HEK293 (cell line): Measurements from ENCODE around the gene EDARADD.

Experiments used
- AEBP2 ChIP-seq: fragments of 450-650 bp; formaldehyde crosslinking; IDR thresholded peaks from 2 replicates; pipeline ENCODE4 v1.5.1; 2016; ENCODE audit warnings: missing biosample characterization, missing genetic modification characterization, borderline replicate concordance
- ATF2 ChIP-seq: fragments of 450-650 bp; formaldehyde crosslinking; IDR thresholded peaks from 2 replicates; pipeline ENCODE4 v1.5.1; 2016; ENCODE audit warnings: missing biosample characterization, missing genetic modification characterization, low read depth
- BCL11B ChIP-seq: fragments of 450-650 bp; formaldehyde crosslinking; IDR thresholded peaks from 2 replicates; pipeline ENCODE4 v1.5.1; 2016; ENCODE audit warnings: low read depth, missing biosample characterization, missing genetic modification characterization
- EGR2 ChIP-seq: fragments of 450-650 bp; formaldehyde crosslinking; IDR thresholded peaks from 2 replicates; pipeline ENCODE4 v1.5.1; 2016; ENCODE audit warnings: low read depth, missing biosample characterization, missing genetic modification characterization
- FEZF1 ChIP-seq: fragments of 450-650 bp; formaldehyde crosslinking; IDR thresholded peaks from 2 replicates; pipeline ENCODE4 v1.5.1; 2016; ENCODE audit warnings: missing biosample characterization, missing genetic modification characterization
- OSR2 ChIP-seq: fragments of 450-650 bp; formaldehyde crosslinking; IDR thresholded peaks from 2 replicates; pipeline ENCODE4 v1.5.1; 2016; ENCODE audit warnings: missing biosample characterization, missing genetic modification characterization
- OVOL3 ChIP-seq: fragments of 450-650 bp; formaldehyde crosslinking; IDR thresholded peaks from 2 replicates; pipeline ENCODE4 v1.5.1; 2016; ENCODE audit warnings: missing biosample characterization, missing genetic modification characterization
- SP7 ChIP-seq: fragments of 450-650 bp; formaldehyde crosslinking; IDR thresholded peaks from 2 replicates; pipeline ENCODE4 v1.5.1; 2016; ENCODE audit warnings: missing biosample characterization, missing genetic modification characterization
- WT1 ChIP-seq: fragments of 450-650 bp; formaldehyde crosslinking; IDR thresholded peaks from 2 replicates; pipeline ENCODE4 v1.5.1; 2016; ENCODE audit warnings: missing biosample characterization, missing genetic modification characterization
- YY2 ChIP-seq: fragments of 450-650 bp; formaldehyde crosslinking; IDR thresholded peaks from 2 replicates; pipeline ENCODE4 v1.5.1; 2016; ENCODE audit warnings: missing biosample characterization, missing genetic modification characterization
- ZBTB11 ChIP-seq: fragments of 450-650 bp; formaldehyde crosslinking; conservative IDR thresholded peaks from 2 replicates; pipeline ENCODE4 v1.5.1; 2016; ENCODE audit warnings: low read depth, missing biosample characterization, missing genetic modification characterization
- ZBTB49 ChIP-seq: fragments of 450-650 bp; formaldehyde crosslinking; IDR thresholded peaks from 2 replicates; pipeline ENCODE4 v1.5.1; 2016; ENCODE audit warnings: missing biosample characterization, missing genetic modification characterization, low read depth
- ZNF112 ChIP-seq: fragments of 450-650 bp; formaldehyde crosslinking; IDR thresholded peaks from 2 replicates; pipeline ENCODE4 v1.5.0; 2017; ENCODE audit warnings: missing biosample characterization, missing genetic modification characterization
- ZNF24 ChIP-seq: fragments of 450-650 bp; formaldehyde crosslinking; IDR thresholded peaks from 2 replicates; pipeline ENCODE4 v1.5.1; 2016; ENCODE audit warnings: missing biosample characterization, missing genetic modification characterization
- ZNF266 ChIP-seq: fragments of 450-650 bp; formaldehyde crosslinking; IDR thresholded peaks from 2 replicates; pipeline ENCODE4 v1.5.1; 2016; ENCODE audit warnings: missing biosample characterization, missing genetic modification characterization, low read depth
- ZNF280C ChIP-seq: fragments of 450-650 bp; formaldehyde crosslinking; IDR thresholded peaks from 2 replicates; pipeline ENCODE4 v1.5.1; 2016; ENCODE audit warnings: missing biosample characterization, missing genetic modification characterization
- ZNF292 ChIP-seq: fragments of 450-650 bp; formaldehyde crosslinking; IDR thresholded peaks from 2 replicates; pipeline ENCODE4 v1.5.1; 2016; ENCODE audit warnings: low read depth, missing biosample characterization, missing genetic modification characterization, borderline replicate concordance
- ZNF398 ChIP-seq: fragments of 450-650 bp; formaldehyde crosslinking; IDR thresholded peaks from 2 replicates; pipeline ENCODE4 v1.5.1; 2017; ENCODE audit warnings: missing biosample characterization, missing genetic modification characterization
- ZNF501 ChIP-seq: fragments of 450-650 bp; formaldehyde crosslinking; IDR thresholded peaks from 2 replicates; pipeline ENCODE4 v1.5.1; 2016; ENCODE audit warnings: missing biosample characterization, missing genetic modification characterization
- ZNF510 ChIP-seq: fragments of 450-650 bp; formaldehyde crosslinking; IDR thresholded peaks from 2 replicates; pipeline ENCODE4 v1.5.1; 2018; ENCODE audit warnings: mild to moderate bottlenecking, missing genetic modification characterization, missing biosample characterization; ENCODE audit not compliant: insufficient replicate concordance
- ZNF629 ChIP-seq: fragments of 450-650 bp; formaldehyde crosslinking; IDR thresholded peaks from 2 replicates; pipeline ENCODE4 v1.5.1; 2017; ENCODE audit warnings: missing biosample characterization, missing genetic modification characterization
- ZNF747 ChIP-seq: fragments of 450-650 bp; formaldehyde crosslinking; IDR thresholded peaks from 2 replicates; pipeline ENCODE4 v1.5.1; 2016; ENCODE audit warnings: missing biosample characterization, missing genetic modification characterization
- ZNF776 ChIP-seq: fragments of 450-650 bp; formaldehyde crosslinking; IDR thresholded peaks from 2 replicates; pipeline ENCODE4 v1.5.0; 2017; ENCODE audit warnings: missing biosample characterization, missing genetic modification characterization, borderline replicate concordance
- ZNF777 ChIP-seq: fragments of 450-650 bp; formaldehyde crosslinking; IDR thresholded peaks from 2 replicates; pipeline ENCODE4 v1.5.1; 2017; ENCODE audit warnings: missing biosample characterization, missing genetic modification characterization, borderline replicate concordance
- ZNF843 ChIP-seq: fragments of 450-650 bp; formaldehyde crosslinking; IDR thresholded peaks from 2 replicates; pipeline ENCODE4 v1.5.1; 2016; ENCODE audit warnings: missing biosample characterization, missing genetic modification characterization
- ZSCAN5A ChIP-seq: fragments of 450-650 bp; formaldehyde crosslinking; IDR thresholded peaks from 2 replicates; pipeline ENCODE4 v1.5.1; 2016; ENCODE audit warnings: missing biosample characterization, missing genetic modification characterization

The EDARADD gene

GRCh38 chr1:236391008-236391407 is 3.1 kb upstream of the EDARADD start (continued):
- TF ChIP-seq ZBTB49 (tag by site-specific recombination) (no peak), FEZF1 (tag by site-specific recombination) (no peak), ATF2 (peak; percentile 50; the same call in 1 of the 2 replicates), ZNF280C (tag by site-specific recombination) (no peak), AEBP2 (tag by site-specific recombination) (no peak), ZBTB11 (tag by site-specific recombination) (no peak), ZNF501 (tag by site-specific recombination) (no peak), ZNF24 (tag by site-specific recombination) (no peak), ZNF777 (tag by site-specific recombination) (no peak), ZNF747 (tag by site-specific recombination) (no peak), ZNF629 (tag by site-specific recombination) (peak; percentile 26; the same call in 1 of the 2 replicates), ZNF292 (tag by site-specific recombination) (no peak), OVOL3 (tag by site-specific recombination) (no peak), YY2 (tag by site-specific recombination) (no peak), ZNF843 (tag by site-specific recombination) (no peak), SP7 (tag by site-specific recombination) (peak; percentile 43; the same call in 1 of the 2 replicates), ZNF398 (tag by site-specific recombination) (peak; percentile 36; the same call in 1 of the 2 replicates), ZNF776 (no peak), ZNF112 (tag by site-specific recombination) (no peak), ZNF266 (tag by site-specific recombination) (no peak), ZSCAN5A (tag by site-specific recombination) (no peak), ZNF510 (tag by site-specific recombination) (no peak), WT1 (tag by site-specific recombination) (no peak), BCL11B (tag by site-specific recombination) (no peak), OSR2 (tag by site-specific recombination) (peak; percentile 78), EGR2 (tag by site-specific recombination) (peak; percentile 98)
